Fibroblast of peridontal ligament (primary cell): ENCODE measurements around the gene FRMD7.

ENCODE experiments used
- DNase-seq: peaks from one replicate; pipeline ENCODE4 v3.0.0-alpha.2; 2010; ENCODE audit errors: extremely low read depth

Gene FRMD7

GRCh38 chrX:132033166-132033565, 94.7 kb downstream of the FRMD7 start:
- no peak for DNase-seq

- no peak for DNase-seq
Observed at GRCh38 chrX:132031867-132032266, 96.0 kb downstream of the FRMD7 start.

GRCh38 chrX:132030264-132030663, 97.6 kb downstream of the FRMD7 start:
- DNase-seq = no peak
